Aorta (tissue), 5 donors: ENCODE measurements around the gene ANKRD17. TPM values are rescaled to one million over a fixed set of nuclear protein-coding genes. Genes with fewer than 3 reads are reported as not detected.

Experiments
- ATAC-seq: fragments of 200-7000 bp; cut with Tn5 transposase; one replicate; pipeline ENCODE4 v1.9.1; 2022; ENCODE audit warnings: moderate library complexity; ENCODE audit not compliant: low FRiP score
- DNase-seq, 2 donors: peaks; one replicate each; pipeline ENCODE4 v3.0.0-alpha.2; 2020
- H3K27ac ChIP-seq, 2 donors: one replicate each; pipeline ENCODE4 v1.5.1; 2013; ENCODE audit warnings: low read length in 2 of 2, mild to moderate bottlenecking in 2 of 2, moderate library complexity in 2 of 2, control low read depth in 1 of 2, inconsistent platforms in 1 of 2, low read depth in 1 of 2
- H3K27me3 ChIP-seq, 2 donors: one replicate each; pipeline ENCODE4 v1.6.1; 2013; ENCODE audit warnings: control low read depth in 1 of 2, low read length in 1 of 2, mild to moderate bottlenecking in 1 of 2, moderate library complexity in 1 of 2; ENCODE audit not compliant: insufficient read depth in 2 of 2, control insufficient read depth in 1 of 2
- H3K36me3 ChIP-seq, 2 donors: one replicate each; pipeline ENCODE4 v1.6.1; 2013; ENCODE audit warnings: control low read depth in 1 of 2, low read length in 1 of 2, mild to moderate bottlenecking in 1 of 2; ENCODE audit not compliant: insufficient read depth in 2 of 2, control insufficient read depth in 1 of 2
- H3K4me1 ChIP-seq, 2 donors: one replicate each; pipeline ENCODE4 v1.6.1; 2013; ENCODE audit warnings: low read length in 2 of 2, control low read depth in 1 of 2, mild to moderate bottlenecking in 1 of 2, moderate library complexity in 1 of 2; ENCODE audit not compliant: insufficient read depth in 2 of 2, control insufficient read depth in 1 of 2
- H3K4me3 ChIP-seq, 2 donors: one replicate each; pipeline ENCODE4 v1.5.1; 2013; ENCODE audit warnings: low read length in 2 of 2, control low read depth in 1 of 2, mild to moderate bottlenecking in 1 of 2
- H3K9me3 ChIP-seq: one replicate; pipeline ENCODE4 v1.6.1; 2013; ENCODE audit warnings: mild to moderate bottlenecking, low read length; ENCODE audit not compliant: control insufficient read depth
- WGBS, 2 donors: extraction: QIAGEN DNeasy Blood & Tissue Kit; methylation state at CpG; one replicate each; pipeline ENCODE4 v1.1.7; 2013; 5-methylcytosine and 5-hydroxymethylcytosine counted together
- intact Hi-C, 2 donors: fragments of 100-400 bp; cut with DNase I; formaldehyde crosslinking; loops; one replicate each; pipeline versions ENCODE4 v1.14.2 to v1.15.0; 2022
- polyA plus RNA-seq, 2 donors: library from polyadenylated mRNA; stranded (reverse); fragments of 200-250 nt; gene quantifications; one replicate each; pipeline ENCODE4 v1.2.3, GENCODE V29; 2013
- total RNA-seq, 2 donors: library from RNA; stranded (reverse); fragmentation: NEBNext Ultra II Directional; extraction: Animal tissue kit (Norgen Biotek cat#: 25700); gene quantifications; one replicate each; pipeline ENCODE4 v1.2.1, GENCODE V29; 2021
- donor health status: healthy with polysubstance abuse.
- donor health status: Bipolar disorder and iron deficiency.
- donor health status: DM: no; HTN: no; CAD: no.
- donor health status: DM: no; HTN: no; CAD: no.
- donor health status: DM: yes; HTN: yes; CAD: no.

Gene ANKRD17
- total and polyA plus RNA-seq, 4 donors: 4.9 to 67.1 (median 35.0) TPM

GRCh38 chr4:73075832-73076231 lies 182.8 kb downstream of the ANKRD17 start:
- Histone ChIP-seq H3K36me3 (peaks cover 3 to 7% of the 10 kb centered on the region in 2 donors), H3K4me3 (no peak overlapping the region), H3K4me1 (no peaks in the 10 kb centered on the region), H3K9me3 (no peaks in the 10 kb centered on the region), H3K27ac (no peak overlapping the region), H3K27me3 (no peaks in the 10 kb centered on the region)
- DNase-seq (no peak), ATAC-seq (no peak)
- WGBS, 2 donors: 82 to 84% methylated on average over 3 of the region's 3 CpGs
- intact Hi-C loops: loop anchor here in 1 of 2 donors (10.0 kb wide), 1 partner anchor 49 kb away; no protein-coding TSS in a partner anchor

- Histone ChIP-seq H3K4me1 (peaks cover 0 to 2% of the 10 kb centered on the region in 2 donors), H3K4me3 (peak overlapping the region; percentile 57 to 90), H3K27ac (peak overlapping the region in 1 of 2 donors; percentile 70), H3K9me3 (no peaks in the 10 kb centered on the region), H3K27me3 (no peaks in the 10 kb centered on the region), H3K36me3 (no peaks in the 10 kb centered on the region)
- DNase-seq (no peak), ATAC-seq (no peak)
- intact Hi-C loops: loop anchor here in 1 of 2 donors (10.0 kb wide), 1 partner anchor 55 kb away; no protein-coding TSS in a partner anchor
- 1 to 2% methylated on average over 9 of the region's 9 CpGs for WGBS, 2 donors
Observed at GRCh38 chr4:73070074-73070390, 188.6 kb downstream of the ANKRD17 start.

GRCh38 chr4:73069338-73070073 lies 189.1 kb downstream of the ANKRD17 start, which contains the start of gene COX18:
Gene COX18, minus strand, starts transcription at chr4:73069716. Its CDS starts 67 bp downstream, at chr4:73069649.
- intact Hi-C loops: loop anchor here (1.0 to 10.0 kb wide), 3 partner anchors 55 to 190 kb away; partner anchors contain the start of gene ANKRD17 (in 1 of the 2)
- DNase-seq: peak; percentile 99
- peak; percentile 99 for ATAC-seq
- peaks cover 0 to 2% of the 10 kb centered on the region in 2 donors for H3K4me1 ChIP-seq
- H3K27me3 ChIP-seq: no peaks in the 10 kb centered on the region
- peak within 1 kb of the TSS; percentile 68 to 90 for H3K4me3 ChIP-seq
- WGBS, 2 donors: 0% methylated on average over 56 to 62 of the region's 62 CpGs
- H3K9me3 ChIP-seq: no peaks in the 10 kb centered on the region
- H3K36me3 ChIP-seq: no peaks in the 10 kb centered on the region
- peak within 1 kb of the TSS; percentile 72 to 79 for H3K27ac ChIP-seq

GRCh38 chr4:73068491-73069337 lies 189.9 kb downstream of the ANKRD17 start:
- intact Hi-C loops: loop anchor here (1.0 to 2.0 kb wide), 2 partner anchors 190 to 191 kb away; partner anchors contain the start of gene ANKRD17 (in 1 of the 2)
- WGBS, 2 donors: 0% methylated on average over 27 of the region's 27 CpGs
- peak; percentile 12 for ATAC-seq

GRCh38 chr4:73067971-73068394 lies 190.6 kb downstream of the ANKRD17 start:
- no peaks in the 10 kb centered on the region for H3K27me3 ChIP-seq
- no peaks in the 10 kb centered on the region for H3K9me3 ChIP-seq
- H3K36me3 ChIP-seq: peaks cover 0 to 3% of the 10 kb centered on the region in 2 donors
- DNase-seq (no peak), ATAC-seq (no peak)
- intact Hi-C loops: loop anchor here in 1 of 2 donors (2.0 kb wide), 1 partner anchor 191 kb away; the partner anchor contains the start of gene ANKRD17
- peak overlapping the region; percentile 29 to 68 for H3K4me3 ChIP-seq
- peak overlapping the region in 1 of 2 donors; percentile 79 for H3K27ac ChIP-seq
- peaks cover 0 to 2% of the 10 kb centered on the region in 2 donors for H3K4me1 ChIP-seq
- 19 to 24% methylated on average over 4 of the region's 4 CpGs for WGBS, 2 donors

More at GRCh38 chr4:73068491-73069337, 189.9 kb downstream of the ANKRD17 start:
- DNase-seq: no peak
- Histone ChIP-seq H3K4me3 (peak overlapping the region; percentile 29 to 68), H3K36me3 (no peaks in the 10 kb centered on the region), H3K4me1 (peaks cover 0 to 2% of the 10 kb centered on the region in 2 donors), H3K9me3 (no peaks in the 10 kb centered on the region), H3K27me3 (no peaks in the 10 kb centered on the region), H3K27ac (peak overlapping the region; percentile 72 to 79)

GRCh38 chr4:73066928-73067327 lies 191.7 kb downstream of the ANKRD17 start:
- no peaks in the 10 kb centered on the region for H3K27me3 ChIP-seq
- intact Hi-C loops: no loop called here
- no peak overlapping the region for H3K4me3 ChIP-seq
- H3K36me3 ChIP-seq: peaks cover 0 to 3% of the 10 kb centered on the region in 2 donors
- H3K27ac ChIP-seq: no peak overlapping the region
- 98% methylated on average over 2 of the region's 2 CpGs for WGBS, 2 donors
- H3K9me3 ChIP-seq: no peaks in the 10 kb centered on the region
- DNase-seq (no peak), ATAC-seq (no peak)
- H3K4me1 ChIP-seq: peaks cover 0 to 2% of the 10 kb centered on the region in 2 donors

- intact Hi-C loops: no loop called here
- WGBS, 2 donors: 68 to 79% methylated on average over 3 of the region's 3 CpGs
- no peak for ATAC-seq
Observed at GRCh38 chr4:73066445-73066844, 192.2 kb downstream of the ANKRD17 start.

GRCh38 chr4:73064536-73064935 lies 194.1 kb downstream of the ANKRD17 start:
- WGBS, 2 donors: 70 to 77% methylated on average over 4 of the region's 4 CpGs
- H3K9me3 ChIP-seq: no peaks in the 10 kb centered on the region
- H3K4me1 ChIP-seq: peaks cover 0 to 2% of the 10 kb centered on the region in 2 donors
- ATAC-seq (no peak), DNase-seq (no peak)
- H3K27me3 ChIP-seq: no peaks in the 10 kb centered on the region
- no peak overlapping the region for H3K4me3 ChIP-seq
- peaks cover 0 to 3% of the 10 kb centered on the region in 2 donors for H3K36me3 ChIP-seq
- intact Hi-C loops: no loop called here
- H3K27ac ChIP-seq: no peak overlapping the region

More at GRCh38 chr4:73066445-73066844, 192.2 kb downstream of the ANKRD17 start:
- peaks cover 0 to 2% of the 10 kb centered on the region in 2 donors for H3K4me1 ChIP-seq
- no peaks in the 10 kb centered on the region for H3K27me3 ChIP-seq
- H3K27ac ChIP-seq: no peak overlapping the region
- no peak for DNase-seq
- H3K9me3 ChIP-seq: no peaks in the 10 kb centered on the region
- no peak overlapping the region for H3K4me3 ChIP-seq
- peaks cover 0 to 3% of the 10 kb centered on the region in 2 donors for H3K36me3 ChIP-seq
